Spinal cord (tissue), 10 donors: ENCODE results near the gene HLTF. TPM values are rescaled to one million over a fixed set of nuclear protein-coding genes. Genes with fewer than 3 reads are reported as not detected.

ENCODE experiments used
- DNase-seq, 6 donors: peaks; one replicate each; pipeline versions ENCODE4 v3.0.0 to v3.0.0-alpha.2; 2013 to 2015; ENCODE audit warnings: low spot score in 6 of 6, low read depth in 4 of 6
- H3K27ac ChIP-seq: one replicate; pipeline ENCODE4 v1.5.1; 2013; ENCODE audit warnings: low read depth, low read length, control low read depth
- H3K27me3 ChIP-seq: one replicate; pipeline ENCODE4 v1.6.1; 2013; ENCODE audit warnings: low read length; ENCODE audit not compliant: control insufficient read depth, insufficient read depth
- H3K36me3 ChIP-seq: one replicate; pipeline ENCODE4 v1.6.1; 2013; ENCODE audit warnings: low read length; ENCODE audit not compliant: control insufficient read depth, insufficient read depth
- H3K4me1 ChIP-seq: one replicate; pipeline ENCODE4 v1.6.1; 2013; ENCODE audit warnings: low read length; ENCODE audit not compliant: control insufficient read depth, insufficient read depth
- H3K4me3 ChIP-seq: one replicate; pipeline ENCODE4 v1.5.1; 2013; ENCODE audit warnings: low read depth, low read length, control low read depth
- H3K9me3 ChIP-seq: one replicate; pipeline ENCODE4 v1.6.1; 2013; ENCODE audit warnings: low read length; ENCODE audit not compliant: control insufficient read depth, insufficient read depth
- WGBS: methylation state at CpG from one replicate; pipeline ENCODE4 v1.1.5; 2013; ENCODE audit warnings: missing lambda C conversion rate; ENCODE audit not compliant: insufficient coverage; 5-methylcytosine and 5-hydroxymethylcytosine counted together
- polyA plus RNA-seq, 2 donors: library from polyadenylated mRNA; unstranded; fragments of 120-200 nt; gene quantifications; one replicate each; pipeline ENCODE4 v1.2.1, GENCODE V29; 2013; ENCODE audit not compliant: insufficient read length in 2 of 2
- total RNA-seq, 2 donors: library from RNA; depleted of rRNA in 1 of 2; stranded (reverse); fragments of 120-200 nt in 1 of 2; fragments of >200 nt in 1 of 2; gene quantifications; one replicate each; pipeline versions ENCODE4 v1.2.3 to v1.2.4, GENCODE V29; 2013 to 2014
- donor health status: healthy.

HLTF gene
- total and polyA plus RNA-seq, 4 donors, result 35.6 to 87.7 (median 56.1) TPM

GRCh38 chr3:149090461-149090860 is 4.1 kb upstream of the HLTF start:
- Histone ChIP-seq H3K36me3 (no peaks in the 10 kb centered on the region), H3K4me1 (peaks cover 10% of the 10 kb centered on the region), H3K9me3 (no peaks in the 10 kb centered on the region), H3K27ac (no peak overlapping the region), H3K27me3 (no peaks in the 10 kb centered on the region), H3K4me3 (no peak overlapping the region)
- DNase-seq, result no peak
- WGBS, result no CpG with 5 or more reads among the region's 1 CpG

- 85% methylated on average over 3 of the region's 3 CpGs for WGBS
- H3K27me3 ChIP-seq, result no peaks in the 10 kb centered on the region
- H3K4me3 ChIP-seq, result no peak overlapping the region
- H3K36me3 ChIP-seq, result no peaks in the 10 kb centered on the region
- H3K9me3 ChIP-seq, result no peaks in the 10 kb centered on the region
- no peak for DNase-seq
- no peak overlapping the region for H3K27ac ChIP-seq
- H3K4me1 ChIP-seq, result peaks cover 16% of the 10 kb centered on the region
These were observed 3.1 kb upstream of the HLTF start for GRCh38 chr3:149089395-149089794.

GRCh38 chr3:149087208-149087607 is 875 bp upstream of the HLTF start:
- Histone ChIP-seq H3K36me3 (peaks cover 9% of the 10 kb centered on the region), H3K9me3 (no peaks in the 10 kb centered on the region), H3K4me1 (peaks cover 16% of the 10 kb centered on the region), H3K27me3 (no peaks in the 10 kb centered on the region), H3K27ac (no peak overlapping the region), H3K4me3 (no peak overlapping the region)
- DNase-seq, result peak in 1 of 6 donors; percentile 2
- WGBS, result 97% methylated on average over 14 of the region's 15 CpGs

- Histone ChIP-seq H3K4me3 (peak overlapping the region; percentile 97), H3K4me1 (peaks cover 16% of the 10 kb centered on the region), H3K9me3 (no peaks in the 10 kb centered on the region), H3K36me3 (peaks cover 10% of the 10 kb centered on the region), H3K27me3 (no peaks in the 10 kb centered on the region), H3K27ac (peak overlapping the region; percentile 92)
- DNase-seq, result peak in 2 of 6 donors; percentile 80 to 85
- 0% methylated on average over 16 of the region's 21 CpGs for WGBS
These were observed 503 bp downstream of the HLTF start for GRCh38 chr3:149085828-149086231.

- Histone ChIP-seq H3K27ac (no peak overlapping the region), H3K4me1 (peaks cover 12% of the 10 kb centered on the region), H3K36me3 (peaks cover 18% of the 10 kb centered on the region), H3K27me3 (no peaks in the 10 kb centered on the region), H3K4me3 (no peak overlapping the region), H3K9me3 (no peaks in the 10 kb centered on the region)
- no CpG with 5 or more reads among the region's 1 CpG for WGBS
- DNase-seq, result no peak
These were observed 4.6 kb downstream of the HLTF start for GRCh38 chr3:149081772-149082171.

- Histone ChIP-seq H3K4me1 (peaks cover 8% of the 10 kb centered on the region), H3K27ac (no peak overlapping the region), H3K27me3 (no peaks in the 10 kb centered on the region), H3K9me3 (no peaks in the 10 kb centered on the region), H3K4me3 (no peak overlapping the region), H3K36me3 (peaks cover 18% of the 10 kb centered on the region)
- DNase-seq, result no peak
- WGBS, result no CpG with 5 or more reads among the region's 2 CpGs
These were observed 5.6 kb downstream of the HLTF start for GRCh38 chr3:149080699-149081091.

GRCh38 chr3:149080011-149080698 is 6.2 kb downstream of the HLTF start:
- H3K36me3 ChIP-seq, result peaks cover 20% of the 10 kb centered on the region
- no peak overlapping the region for H3K27ac ChIP-seq
- no peak overlapping the region for H3K4me3 ChIP-seq
- no peaks in the 10 kb centered on the region for H3K27me3 ChIP-seq
- DNase-seq, result no peak
- H3K4me1 ChIP-seq, result peaks cover 3% of the 10 kb centered on the region
- no peaks in the 10 kb centered on the region for H3K9me3 ChIP-seq
- WGBS, result no CpG with 5 or more reads among the region's 3 CpGs

GRCh38 chr3:149077628-149078027 is 8.7 kb downstream of the HLTF start:
- Histone ChIP-seq H3K27ac (no peak overlapping the region), H3K27me3 (no peaks in the 10 kb centered on the region), H3K36me3 (peaks cover 21% of the 10 kb centered on the region), H3K9me3 (no peaks in the 10 kb centered on the region), H3K4me3 (no peak overlapping the region), H3K4me1 (no peaks in the 10 kb centered on the region)
- WGBS, result 68% methylated on average over 5 of the region's 5 CpGs
- no peak for DNase-seq

- no peak overlapping the region for H3K27ac ChIP-seq
- no peaks in the 10 kb centered on the region for H3K9me3 ChIP-seq
- H3K27me3 ChIP-seq, result no peaks in the 10 kb centered on the region
- peaks cover 19% of the 10 kb centered on the region for H3K36me3 ChIP-seq
- H3K4me3 ChIP-seq, result no peak overlapping the region
- no peaks in the 10 kb centered on the region for H3K4me1 ChIP-seq
- DNase-seq, result no peak
- WGBS, result 96% methylated on average over 4 of the region's 8 CpGs
These were observed 18.4 kb downstream of the HLTF start for GRCh38 chr3:149067883-149068282.

- H3K27ac ChIP-seq, result no peak overlapping the region
- no peaks in the 10 kb centered on the region for H3K4me1 ChIP-seq
- no peak overlapping the region for H3K4me3 ChIP-seq
- no peaks in the 10 kb centered on the region for H3K27me3 ChIP-seq
- no CpG with 5 or more reads among the region's 2 CpGs for WGBS
- no peak for DNase-seq
- H3K9me3 ChIP-seq, result no peaks in the 10 kb centered on the region
- H3K36me3 ChIP-seq, result peaks cover 27% of the 10 kb centered on the region
These were observed 24.6 kb downstream of the HLTF start for GRCh38 chr3:149061776-149062175.
